ENCODE results near the gene LRCOL1.

The LRCOL1 gene

DNA sequence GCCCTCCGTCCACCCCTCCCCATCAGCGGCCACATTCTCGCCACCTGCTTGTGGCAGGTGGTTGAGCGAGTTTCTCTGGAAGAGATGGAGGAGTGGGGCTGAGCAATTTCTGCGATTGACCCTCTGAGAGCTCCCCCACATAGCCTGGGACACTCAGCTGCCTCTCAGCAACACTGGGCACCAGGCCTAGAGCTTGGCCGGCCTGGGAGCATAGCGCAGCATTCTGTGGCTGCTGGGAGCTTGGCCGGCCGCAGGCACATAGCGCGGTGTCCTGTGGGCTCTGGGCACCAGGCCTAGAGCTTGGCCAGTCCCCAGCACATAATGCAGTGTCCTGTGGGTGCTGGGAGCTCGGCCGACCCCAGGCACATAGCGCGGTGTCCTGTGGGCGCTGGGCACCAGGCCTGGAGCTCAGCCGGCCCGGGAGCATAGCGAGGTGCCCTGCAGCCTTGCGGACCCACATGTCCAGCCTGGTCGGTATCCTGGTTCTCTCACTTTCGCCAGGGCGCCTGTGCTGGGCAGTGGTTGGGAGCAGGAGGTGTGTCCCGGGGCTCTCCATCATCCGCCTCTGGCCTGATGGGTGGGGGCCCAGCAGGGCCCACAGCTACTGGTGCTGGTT lies 43.8 kb downstream of the LRCOL1 start:
- no peak for DNase-seq (ENCODE audit: low read depth in 2 of 2)

DNA sequence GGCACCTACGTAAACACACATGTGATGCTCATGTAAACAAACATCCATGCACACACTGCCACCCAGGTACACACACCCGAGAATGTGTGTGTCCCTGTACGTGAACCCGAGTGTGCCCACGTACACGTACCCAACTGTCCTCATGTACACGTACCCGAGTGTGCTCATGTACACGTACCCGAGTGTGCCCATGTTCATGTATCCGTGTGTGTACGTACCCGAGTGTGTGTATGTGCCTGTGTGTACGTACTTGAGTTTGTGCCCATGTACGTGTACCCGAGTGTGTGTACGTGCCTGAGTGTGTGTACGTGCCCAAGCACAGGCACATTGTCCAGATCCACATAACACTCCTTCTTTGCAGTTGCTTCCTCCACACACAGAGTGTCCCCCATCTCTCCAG lies 45.0 kb downstream of the LRCOL1 start:
- no peak for DNase-seq (ENCODE audit: low read depth in 2 of 2)

DNA sequence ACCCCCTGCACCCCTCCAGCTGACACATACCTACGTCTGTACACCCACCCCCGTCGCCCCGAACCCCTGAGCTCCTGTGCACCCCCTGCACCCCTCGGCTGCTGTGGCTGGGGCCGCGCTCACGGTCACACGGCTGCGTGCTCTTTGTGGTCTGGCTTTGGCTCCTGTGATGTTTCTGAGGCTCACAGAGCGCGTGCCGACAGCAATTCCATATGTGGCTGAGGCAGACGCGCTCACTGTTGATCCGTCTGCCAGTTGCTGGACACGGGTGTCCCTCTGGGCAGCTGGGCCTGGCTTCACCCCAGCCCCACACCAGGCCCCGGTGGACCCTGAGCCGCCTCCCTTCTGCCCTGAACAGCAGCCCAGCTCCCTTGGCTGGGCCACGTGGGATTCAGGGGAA lies 46.5 kb downstream of the LRCOL1 start:
- DNase-seq (ENCODE audit: low read depth in 2 of 2), result no peak

DNA sequence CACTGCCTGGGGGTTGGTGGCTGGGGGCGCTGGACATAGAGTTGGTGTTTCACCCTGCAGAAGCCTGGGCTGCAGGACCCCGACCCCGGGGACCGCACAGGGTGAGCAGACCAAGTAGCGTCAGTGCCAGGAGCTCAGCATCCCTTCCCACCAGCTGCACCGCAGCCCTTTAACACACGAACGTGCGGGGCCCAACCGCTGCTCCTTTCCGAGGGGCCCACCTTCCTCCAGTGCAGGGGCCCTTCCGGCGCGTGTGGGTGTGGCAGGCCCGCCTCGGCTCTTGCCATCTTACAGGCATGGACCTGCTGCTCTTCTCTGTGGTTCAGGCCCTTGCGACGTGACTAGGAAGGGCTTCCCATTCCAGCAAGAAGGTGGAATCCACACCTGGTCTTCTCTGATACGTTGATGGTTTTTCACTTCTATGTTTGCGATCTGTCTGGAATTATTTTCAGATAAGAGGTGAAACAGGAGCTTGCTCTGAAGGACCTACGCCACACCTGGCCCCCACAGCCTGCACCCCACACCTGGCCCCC lies 47.8 kb downstream of the LRCOL1 start:
- DNase-seq (ENCODE audit: low read depth in 2 of 2), result no peak

DNA sequence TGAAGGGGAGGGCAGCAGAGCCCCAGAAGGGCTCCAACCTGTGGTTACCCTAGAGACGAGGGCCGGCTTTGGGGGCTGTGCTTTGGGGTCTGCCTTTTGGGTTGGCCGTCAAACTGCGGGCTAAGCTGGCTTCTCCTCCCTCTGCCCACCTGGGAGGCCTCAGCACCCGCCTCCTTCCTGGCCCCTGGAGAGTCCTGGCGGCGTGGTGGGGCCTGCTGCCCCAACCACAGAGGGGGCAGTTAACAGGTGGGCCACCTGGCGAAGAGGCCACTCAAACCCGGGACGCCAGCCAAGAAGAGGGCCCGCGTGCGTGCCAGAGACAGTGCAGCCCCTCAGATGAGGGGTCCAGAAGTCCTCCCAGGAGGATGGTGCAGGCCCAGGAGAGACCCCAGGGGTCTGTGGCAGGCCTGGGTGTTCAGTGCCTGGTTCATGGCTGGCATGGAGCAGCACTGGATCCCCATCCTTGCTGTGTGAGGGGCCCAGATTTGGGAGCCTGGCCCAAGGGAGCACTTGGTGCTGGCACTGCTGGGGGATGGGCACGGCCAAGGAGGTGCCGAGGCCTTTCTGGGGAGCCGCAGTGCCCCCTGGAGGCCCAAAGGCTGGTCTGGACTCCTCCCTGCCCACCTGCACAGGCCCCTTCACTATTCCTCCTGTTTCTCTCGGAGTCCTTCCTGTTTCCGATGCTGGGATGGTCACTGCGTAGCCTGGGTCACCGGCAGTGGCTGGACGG lies 48.8 kb downstream of the LRCOL1 start:
- DNase-seq (ENCODE audit: low read depth in 2 of 2), result peak; percentile 8 to 12

DNA sequence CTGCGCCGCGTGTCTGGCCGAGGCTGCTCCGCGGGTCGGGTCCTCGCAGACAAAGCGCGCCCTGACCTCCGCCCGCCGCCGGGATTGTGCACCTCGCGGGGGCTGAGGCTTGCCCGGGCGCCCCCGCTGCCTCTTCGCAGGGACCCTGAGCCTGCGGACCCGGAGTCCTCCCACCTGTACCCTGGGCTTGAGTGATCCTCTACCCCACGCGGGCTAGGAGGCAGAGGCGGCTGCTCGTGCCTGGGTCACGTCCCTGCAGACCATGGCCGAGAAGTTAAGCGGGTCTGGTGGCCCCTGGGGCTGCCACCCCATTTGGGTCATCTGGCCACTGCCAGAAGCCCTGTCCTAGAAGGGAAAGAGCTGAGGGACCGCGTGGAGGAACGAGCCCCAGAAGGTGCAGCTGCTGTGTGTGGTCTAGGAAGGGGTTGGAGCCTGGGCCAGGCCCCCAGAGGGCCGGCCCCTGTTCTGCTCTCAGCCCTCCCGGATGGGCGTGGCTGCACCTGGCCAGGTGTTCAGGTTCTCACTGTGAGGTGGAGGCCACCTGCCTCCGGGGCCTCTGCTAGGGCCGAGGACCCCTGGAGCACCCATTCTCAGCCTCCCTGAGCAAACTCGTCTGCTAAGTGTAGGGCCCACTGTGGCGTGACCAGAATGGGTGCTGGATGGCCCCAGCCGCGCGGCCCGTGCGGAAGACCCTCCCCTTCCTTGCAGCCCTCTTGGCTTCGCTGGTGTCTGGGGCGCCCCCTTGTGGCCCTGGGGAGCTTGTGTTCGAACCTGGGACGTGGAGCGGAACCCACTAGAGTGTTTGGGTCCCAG lies 49.6 kb downstream of the LRCOL1 start:
- DNase-seq (ENCODE audit: low read depth in 2 of 2), result peak; percentile 78 to 79

DNA sequence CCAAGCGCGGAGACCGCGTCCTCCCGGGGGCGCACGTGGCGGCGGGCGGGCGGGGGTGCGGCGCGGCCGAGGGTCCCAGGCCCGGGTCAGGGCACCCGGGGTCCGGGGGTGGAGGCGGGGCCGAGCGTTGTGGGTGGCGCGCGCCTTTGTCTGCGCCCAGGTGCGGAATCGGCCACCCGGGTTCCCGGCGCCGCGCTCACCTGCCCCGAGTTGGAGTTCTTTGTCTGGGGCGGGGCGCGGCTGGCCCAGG lies 50.1 kb downstream of the LRCOL1 start:
- DNase-seq (ENCODE audit: low read depth in 2 of 2), result peak in 1 of 2 donors; percentile 15

DNA sequence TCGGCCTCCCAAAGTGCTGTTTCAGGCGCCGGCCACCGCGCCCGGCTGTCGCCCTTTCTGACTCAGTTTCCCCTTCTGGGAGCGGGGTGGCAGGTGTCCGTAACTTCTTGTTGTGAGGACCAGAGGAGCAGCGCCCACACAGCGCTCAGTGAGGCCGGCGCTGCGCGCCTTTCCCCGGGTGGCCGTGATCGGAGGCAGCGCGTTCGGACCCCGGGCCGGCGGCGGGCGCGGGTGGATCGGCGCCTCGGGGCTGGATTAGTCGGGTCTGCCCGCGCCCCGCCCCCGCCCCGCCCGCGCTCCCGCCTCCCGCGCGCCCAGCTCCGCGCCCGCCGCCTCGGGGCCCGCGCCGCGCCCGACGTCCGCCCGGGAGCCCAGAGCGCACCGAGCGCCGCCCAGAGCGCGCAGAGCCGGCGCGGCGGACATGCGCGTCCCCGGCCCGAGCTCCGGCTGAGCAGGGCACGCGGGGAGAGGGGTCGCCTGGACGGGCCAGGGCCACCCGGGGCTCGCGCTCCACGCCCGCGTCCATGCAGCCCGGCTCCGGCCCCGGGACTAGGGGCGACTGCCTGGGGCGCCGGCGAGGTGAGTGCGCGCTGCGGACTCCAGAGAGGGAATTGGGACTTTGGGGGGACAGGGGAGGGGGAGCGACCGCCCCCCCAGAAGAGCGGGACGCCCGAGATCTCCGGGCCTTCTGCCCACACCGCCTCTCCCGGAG lies 50.6 kb downstream of the LRCOL1 start:
- peak; percentile 18 to 33 for DNase-seq (ENCODE audit: low read depth in 2 of 2)

DNA sequence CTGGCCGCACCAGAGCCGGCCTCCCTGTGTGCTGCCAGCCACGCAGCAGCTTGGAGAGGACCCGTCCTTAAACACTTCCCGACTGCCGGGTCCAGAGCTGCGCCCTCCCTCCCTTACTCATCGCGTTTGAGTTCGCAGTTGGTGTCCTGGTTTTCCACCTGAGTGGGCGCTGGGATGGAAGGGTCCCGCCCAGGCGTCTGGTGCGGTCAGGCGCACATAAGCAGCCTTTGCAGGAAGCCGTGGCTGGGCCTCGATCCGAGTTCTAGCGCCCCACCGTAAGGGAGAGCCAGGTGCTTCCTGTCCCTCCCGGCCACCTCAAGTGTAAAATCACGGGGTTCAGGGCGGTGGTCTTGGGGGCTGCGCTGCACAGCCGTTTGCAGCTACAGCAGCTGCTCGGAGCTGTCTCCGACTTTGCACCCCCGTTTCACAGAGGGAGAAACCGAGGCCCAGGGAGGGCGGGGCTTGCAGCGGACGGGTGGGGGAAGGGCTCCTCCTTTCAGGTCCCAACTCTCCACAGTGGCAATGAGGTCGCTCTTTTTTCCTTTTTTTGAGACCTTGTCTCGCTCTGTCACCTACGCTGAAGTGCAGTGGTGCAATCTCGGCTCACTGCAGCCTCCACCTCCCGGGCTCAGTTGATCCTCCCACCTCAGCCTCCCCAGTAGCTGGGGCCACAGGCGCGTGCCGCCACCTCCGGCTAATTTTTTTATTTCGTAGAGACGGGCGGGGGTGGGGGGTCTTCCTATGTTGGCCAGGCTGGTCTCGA lies 51.3 kb downstream of the LRCOL1 start:
- DNase-seq (ENCODE audit: low read depth in 2 of 2), result no peak

DNA sequence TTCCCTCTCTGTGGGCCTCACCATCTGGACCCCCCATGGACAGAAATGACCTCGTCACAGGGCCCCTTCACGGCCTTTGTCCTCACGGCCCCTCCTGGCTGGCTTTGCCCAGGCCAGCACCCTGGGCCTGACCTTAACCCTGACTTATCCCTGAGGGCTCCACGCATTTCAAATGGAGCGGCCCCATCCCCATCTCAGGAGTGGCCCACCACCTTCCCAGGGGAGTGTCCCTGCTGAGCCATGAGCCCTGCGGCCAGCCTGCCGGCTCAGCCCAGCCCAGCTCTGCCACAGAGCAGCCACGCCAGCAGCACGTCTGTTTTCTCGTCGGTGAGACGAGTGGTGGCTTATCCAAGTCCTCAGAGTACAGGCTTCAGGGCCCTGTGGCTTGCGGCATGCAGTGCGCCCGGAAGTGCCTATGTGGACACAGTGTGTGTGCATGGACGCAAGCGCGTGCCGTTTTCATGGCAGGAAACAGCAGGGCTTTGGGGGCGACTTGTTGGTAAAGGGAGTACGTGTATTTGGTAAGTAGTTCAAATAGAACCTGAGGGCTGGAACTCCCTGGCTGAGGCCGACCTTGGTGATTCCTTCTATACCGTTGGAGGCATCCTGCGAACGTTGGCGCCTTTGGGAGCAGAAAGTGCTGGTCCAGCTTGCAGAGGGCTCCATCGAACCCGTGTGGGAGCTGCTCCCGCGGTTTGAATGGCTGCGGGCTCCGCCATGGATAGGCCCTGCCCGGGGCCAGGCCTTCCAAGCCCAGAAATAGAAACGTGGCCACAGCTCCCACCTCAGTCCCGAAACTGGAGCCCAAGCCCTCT lies 52.1 kb downstream of the LRCOL1 start:
- DNase-seq (ENCODE audit: low read depth in 2 of 2), result no peak

DNA sequence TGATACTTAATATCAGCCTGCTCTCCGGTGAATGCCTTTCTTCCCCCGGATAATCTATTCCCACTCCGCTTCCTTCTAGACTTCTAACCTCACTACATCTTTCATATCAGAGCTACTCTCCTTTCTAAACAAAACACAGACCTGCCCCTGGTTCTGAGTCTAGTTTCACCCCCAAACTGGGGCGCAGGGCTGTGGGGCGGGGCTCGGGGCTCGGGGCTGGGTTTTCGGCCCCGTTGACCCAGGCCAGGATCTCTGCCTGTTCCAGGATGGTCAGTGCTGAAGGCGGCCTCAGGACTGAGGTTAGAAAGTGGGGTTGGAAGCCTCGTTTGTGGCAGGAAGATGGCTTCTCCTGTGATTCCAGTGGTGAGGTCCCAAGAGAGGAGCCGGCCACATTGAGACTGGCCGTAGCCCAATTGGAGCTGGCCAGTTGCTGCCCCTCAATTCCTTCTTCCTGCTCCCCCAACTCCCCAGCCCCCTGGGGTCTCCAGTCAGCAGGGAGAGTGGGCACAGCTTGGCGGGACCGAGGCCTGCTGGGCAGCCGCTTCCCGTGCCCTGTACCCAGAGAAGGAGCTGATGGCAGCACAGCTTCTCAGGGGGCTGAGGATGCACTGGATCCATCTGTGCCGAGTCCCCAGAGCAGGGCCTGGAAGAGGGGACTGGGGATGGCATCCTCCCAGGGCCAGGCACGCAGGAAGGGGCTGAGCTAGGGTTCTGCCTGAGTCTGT lies 52.9 kb downstream of the LRCOL1 start:
- no peak for DNase-seq (ENCODE audit: low read depth in 2 of 2)

DNA sequence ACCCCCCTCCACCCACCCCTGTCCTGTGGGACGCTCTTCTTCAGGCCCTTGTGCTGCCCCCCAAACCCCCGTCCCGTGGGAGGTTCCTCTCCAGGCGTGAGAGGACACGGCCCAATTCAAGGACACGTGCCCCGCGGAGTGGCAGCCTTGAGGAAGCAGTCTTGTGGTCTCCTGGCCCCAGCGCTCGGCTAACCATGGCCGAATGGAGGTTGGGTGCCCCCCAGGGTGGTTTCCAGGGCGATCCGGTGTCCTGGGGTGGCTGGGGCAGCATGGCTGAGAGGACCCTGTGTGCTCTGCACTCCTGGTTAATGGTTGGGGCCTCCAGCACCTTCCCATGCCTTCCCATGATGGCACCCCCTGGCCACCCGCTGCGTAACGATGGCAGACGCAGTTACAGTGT lies 53.6 kb downstream of the LRCOL1 start:
- DNase-seq (ENCODE audit: low read depth in 2 of 2), result no peak

DNA sequence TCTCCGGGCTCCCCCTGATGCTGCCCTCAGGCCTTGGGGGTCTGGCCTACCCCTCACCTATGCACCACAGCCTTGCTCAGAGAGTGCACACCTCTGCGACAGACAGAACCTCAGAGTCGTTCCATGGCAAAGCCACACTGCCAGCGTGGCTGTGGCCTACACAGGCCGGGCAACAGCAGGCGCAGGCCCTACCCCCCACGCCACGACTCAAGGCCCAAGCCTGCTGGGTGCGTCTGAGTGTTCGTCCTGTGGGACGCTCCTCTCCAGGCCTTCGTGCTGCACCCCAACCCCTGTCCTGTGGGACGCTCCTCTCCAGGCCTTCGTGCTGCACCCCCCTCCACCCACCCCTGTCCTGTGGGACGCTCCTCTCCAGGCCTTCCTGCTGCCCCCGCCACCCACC lies 54.2 kb downstream of the LRCOL1 start:
- DNase-seq (ENCODE audit: low read depth in 2 of 2), result no peak

DNA sequence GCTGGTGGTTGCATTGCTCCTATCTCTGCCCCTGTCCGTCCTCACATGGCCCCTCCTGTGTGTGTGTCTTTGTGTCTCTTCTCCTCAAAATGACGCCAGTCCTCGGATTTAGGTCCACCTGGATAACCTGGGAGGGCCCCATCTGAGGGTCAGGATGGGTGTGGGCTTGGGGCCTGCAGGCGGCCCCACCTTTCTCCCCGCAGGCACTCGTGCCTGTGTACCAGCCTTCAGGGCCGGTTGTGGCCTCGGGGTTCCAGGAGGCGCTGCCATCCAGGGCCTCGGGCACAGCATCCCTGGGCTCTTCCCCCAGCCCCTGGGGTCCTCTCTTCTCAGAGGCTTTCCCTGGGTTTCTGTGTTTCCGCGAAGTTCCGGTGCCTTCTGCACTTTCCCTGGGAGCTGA lies 54.7 kb downstream of the LRCOL1 start:
- no peak for DNase-seq (ENCODE audit: low read depth in 2 of 2)

DNA sequence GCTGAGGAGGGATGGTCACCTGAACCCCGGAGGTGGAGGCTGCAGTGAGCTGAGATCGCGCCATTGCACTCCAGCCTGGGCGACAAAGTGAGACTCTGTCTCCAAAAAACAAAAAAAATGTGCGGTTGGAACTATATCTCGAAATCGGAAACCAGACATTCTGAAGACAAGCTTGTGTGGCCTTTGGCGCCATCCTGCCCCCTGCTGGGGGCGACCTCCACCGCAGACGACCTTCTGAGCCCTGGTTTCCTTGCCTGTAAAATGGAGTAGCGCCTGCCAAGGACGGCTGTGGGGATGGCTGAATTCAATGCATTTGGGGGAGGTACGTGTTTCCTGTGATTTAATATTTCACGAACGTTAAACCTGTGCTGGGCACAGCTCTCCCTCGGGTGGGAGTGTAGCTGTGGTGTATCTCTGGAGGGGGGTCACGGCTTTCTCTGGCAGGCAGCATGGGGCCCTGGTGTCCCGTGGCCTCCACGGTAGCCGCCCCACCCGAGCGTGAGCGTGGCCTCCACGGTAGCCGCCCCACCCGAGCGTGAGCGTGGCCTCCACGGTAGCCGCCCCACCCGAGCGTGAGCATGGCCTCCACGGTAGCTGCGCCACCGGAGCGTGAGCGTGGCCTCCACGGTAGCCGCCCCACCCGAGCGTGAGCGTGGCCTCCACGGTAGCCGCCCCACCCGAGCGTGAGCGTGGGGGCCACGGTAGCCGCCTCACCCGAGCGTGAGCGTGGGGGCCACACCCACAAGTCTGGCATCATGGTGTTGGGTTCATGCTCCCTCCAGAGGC lies 55.3 kb downstream of the LRCOL1 start:
- DNase-seq (ENCODE audit: low read depth in 2 of 2), result no peak
